Sigmoid colon (tissue), 4 donors: ENCODE measurements around the gene RNMT.

ENCODE experiments used
- EP300 ChIP-seq, 4 donors: sonication (generic); formaldehyde crosslinking; IDR thresholded peaks; one replicate each; pipeline ENCODE4 v1.6.1; 2017; ENCODE audit warnings: antibody characterized with exemption in 4 of 4
- POLR2A ChIP-seq, 2 donors: fragments of 450-650 bp; IDR thresholded peaks; one replicate each; pipeline ENCODE4 v1.6.1; 2016; ENCODE audit warnings: antibody characterized with exemption in 2 of 2, mild to moderate bottlenecking in 2 of 2, moderate library complexity in 2 of 2

DNA sequence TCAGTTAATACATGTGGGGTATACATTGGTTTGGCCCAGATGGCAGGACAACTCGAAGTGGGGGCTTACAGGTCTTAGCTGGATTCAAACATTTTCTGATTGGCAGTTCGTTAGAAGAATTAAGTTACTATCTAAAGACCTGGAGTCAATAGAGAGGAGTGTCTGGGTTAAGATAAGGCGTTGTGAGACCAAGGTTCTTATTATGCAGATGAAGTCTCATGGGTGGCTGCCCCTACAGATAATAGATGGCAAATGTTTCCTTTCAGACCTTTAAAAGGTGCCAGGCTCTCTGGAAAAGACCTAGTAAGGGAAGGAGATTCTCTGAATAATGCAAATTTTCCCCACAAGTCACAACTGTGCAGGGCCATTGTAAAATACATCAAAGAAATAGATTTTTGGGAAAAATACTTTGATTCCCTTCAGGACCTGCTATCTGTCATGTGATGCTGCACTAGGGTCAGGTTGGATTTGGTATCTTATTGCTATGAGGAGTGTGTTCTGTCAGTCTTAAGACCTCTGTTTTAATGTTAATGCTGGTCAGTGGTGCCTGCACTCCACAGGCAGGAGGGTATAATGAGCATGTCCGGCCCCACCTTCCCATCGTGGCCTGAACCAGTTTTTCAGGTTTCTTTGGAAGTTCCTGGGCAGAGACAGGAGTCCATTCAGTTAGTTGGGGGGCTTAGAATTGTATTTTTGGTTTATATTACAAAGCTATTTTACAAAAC, 83.2 kb downstream of the RNMT start:
- no peak for TF ChIP-seq POLR2A (IDR thresholded peaks at IDR 0.05)
- no peak for TF ChIP-seq EP300 (IDR thresholded peaks at IDR 0.05)
